T-helper 1 cell (primary cell): ENCODE results near the gene QRICH1.

Experiments used
- DNase-seq, 5 donors: peaks; one replicate each; pipeline ENCODE4 v3.0.0-alpha.2; 2012 to 2020

Gene QRICH1

DNA sequence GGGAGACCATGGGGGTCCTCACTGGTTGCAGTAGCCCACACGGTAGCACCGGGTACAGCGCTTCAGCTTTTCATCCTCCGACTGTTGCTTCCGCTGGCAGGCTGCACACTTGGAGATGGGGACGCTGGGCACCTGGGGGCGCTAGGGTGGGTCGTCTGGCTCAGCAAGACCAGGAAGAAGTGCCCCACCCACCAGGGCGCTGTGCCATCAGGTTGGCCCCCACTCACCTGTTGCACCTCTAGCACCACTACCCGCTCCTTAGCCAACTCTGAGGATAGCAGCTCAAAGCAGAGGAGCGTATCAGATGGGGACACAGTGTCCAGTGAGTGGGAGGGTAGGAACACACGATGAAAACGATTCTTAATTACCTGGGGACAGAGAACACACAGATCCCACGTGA is 18.4 kb upstream of the QRICH1 start:
- DNase-seq: no peak

DNA sequence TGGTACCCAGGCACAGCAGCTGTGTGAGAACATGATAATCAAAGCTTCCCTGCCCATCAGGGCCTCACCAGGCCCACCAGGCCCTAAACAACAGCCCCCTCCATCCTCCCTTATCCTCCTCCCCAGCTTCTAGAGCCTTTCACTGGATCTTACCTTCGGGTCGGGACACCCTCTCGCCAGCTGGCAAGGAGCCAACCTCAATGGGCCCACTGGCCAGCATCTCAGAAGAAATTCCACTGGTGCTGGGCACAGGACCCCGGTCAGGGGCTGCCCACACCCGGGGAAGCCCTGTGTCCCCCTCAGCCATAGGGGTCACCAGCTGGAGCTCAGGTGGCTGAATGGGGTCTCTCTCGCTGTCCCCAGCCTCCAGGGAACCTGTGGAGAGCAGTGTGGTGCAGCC is 17.5 kb upstream of the QRICH1 start:
- no peak for DNase-seq

DNA sequence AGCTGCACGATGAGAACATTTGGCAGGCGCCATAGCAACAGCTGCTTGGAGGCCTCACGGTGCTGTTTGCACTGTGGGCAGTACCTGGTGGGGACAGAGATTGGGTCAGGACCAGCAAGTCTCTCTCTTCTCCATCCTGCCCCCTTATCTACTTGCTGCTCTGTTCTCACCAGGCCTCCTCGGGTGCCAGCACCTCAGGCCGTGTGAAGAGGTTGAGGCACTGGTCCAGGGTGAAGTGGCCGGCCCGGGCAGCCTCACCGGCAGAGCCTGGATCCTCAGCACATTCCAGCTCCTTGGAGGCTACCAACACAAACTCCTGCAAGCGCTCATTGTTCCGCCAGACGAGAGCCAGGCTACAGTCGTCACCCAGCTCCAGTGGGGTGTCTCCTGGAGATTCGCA is 16.9 kb upstream of the QRICH1 start:
- DNase-seq: no peak

DNA sequence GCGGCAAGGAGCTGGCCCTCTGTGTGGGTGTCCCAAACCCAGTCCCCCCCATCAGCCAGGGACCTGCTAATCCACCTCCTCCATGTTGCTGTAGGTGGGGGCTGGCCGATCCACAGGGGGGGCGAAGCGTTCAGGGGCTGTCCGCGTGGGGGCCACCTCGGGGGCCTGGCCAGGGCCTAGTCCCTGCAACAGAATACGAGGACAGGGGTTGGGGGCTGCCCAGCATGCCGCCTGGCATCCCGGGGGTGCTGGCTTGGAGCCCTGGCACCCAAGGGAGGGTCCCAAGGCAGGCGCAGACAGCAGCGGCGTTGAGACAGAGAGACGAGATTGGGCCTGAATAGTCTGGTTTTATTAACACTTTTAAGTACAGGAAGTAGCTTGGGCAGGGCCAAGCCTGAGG is 14.5 kb upstream of the QRICH1 start:
- no peak for DNase-seq

DNA sequence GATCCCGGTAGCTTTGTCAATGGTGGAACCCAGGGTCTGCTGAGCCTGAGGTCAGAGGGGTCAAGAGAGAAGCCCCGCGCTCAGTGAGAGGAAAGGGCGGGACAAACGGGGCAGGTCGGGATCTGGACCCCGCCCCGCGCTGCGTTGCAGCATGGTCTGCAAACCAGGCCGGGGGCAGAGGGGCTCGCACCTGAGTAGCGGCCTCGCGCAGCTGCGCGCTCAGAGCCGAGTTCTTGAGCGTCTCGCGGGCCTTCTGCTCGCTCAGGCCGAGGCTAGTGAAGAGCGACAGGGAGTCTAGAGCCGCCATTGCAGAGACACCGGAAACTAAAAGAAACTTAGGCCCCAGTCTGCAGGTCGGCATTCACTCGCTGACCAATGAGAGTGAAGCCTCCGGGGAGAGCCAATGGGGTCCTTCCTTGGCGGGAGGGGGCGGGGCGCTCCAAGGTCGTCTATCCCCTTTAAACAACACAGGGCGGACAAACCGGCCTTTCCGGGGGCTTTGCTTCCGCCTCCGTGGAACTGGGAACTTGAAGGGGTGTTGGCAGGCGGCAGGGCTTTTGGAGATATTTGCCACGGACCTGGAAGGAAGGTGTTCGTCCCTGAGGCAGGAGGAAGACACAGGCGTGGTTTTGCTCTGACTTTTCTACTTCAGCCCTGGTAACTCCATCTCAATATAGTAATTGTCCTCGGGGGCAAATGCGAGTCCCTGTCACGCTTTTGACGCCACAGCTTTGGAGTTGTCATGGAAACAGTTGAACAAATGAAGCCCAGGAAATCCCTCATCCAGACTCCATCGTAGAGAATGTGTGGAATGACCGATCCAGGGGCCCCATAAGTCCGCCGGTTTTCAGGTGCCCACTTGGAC is 10.8 kb upstream of the QRICH1 start, which contains the start of gene QARS1:
Gene QARS1, minus strand, starts transcription at position 331 of the 865 bp plus-strand sequence. Its CDS starts 24 bp downstream, at position 307.
- DNase-seq: peak; percentile 75 to 88 (median 82)

DNA sequence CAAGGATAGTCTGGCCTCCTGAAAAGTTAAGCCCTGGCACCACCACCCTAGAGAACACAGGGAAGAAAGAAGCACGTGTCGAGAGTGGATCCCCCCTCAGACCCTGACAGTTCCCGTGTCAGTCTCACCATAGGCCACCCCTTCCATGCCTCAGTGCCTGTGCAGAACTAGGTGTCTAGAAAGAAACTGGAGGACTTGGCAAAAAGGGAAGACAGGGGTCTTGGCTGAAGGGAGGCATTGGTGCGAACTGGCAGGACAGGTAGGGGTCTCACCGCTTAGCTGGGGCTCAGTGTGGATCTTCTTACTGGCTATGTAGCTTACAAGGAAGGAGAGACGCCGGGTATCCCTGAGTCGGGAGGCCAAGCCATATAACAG is 10.2 kb upstream of the QRICH1 start:
- no peak for DNase-seq

DNA sequence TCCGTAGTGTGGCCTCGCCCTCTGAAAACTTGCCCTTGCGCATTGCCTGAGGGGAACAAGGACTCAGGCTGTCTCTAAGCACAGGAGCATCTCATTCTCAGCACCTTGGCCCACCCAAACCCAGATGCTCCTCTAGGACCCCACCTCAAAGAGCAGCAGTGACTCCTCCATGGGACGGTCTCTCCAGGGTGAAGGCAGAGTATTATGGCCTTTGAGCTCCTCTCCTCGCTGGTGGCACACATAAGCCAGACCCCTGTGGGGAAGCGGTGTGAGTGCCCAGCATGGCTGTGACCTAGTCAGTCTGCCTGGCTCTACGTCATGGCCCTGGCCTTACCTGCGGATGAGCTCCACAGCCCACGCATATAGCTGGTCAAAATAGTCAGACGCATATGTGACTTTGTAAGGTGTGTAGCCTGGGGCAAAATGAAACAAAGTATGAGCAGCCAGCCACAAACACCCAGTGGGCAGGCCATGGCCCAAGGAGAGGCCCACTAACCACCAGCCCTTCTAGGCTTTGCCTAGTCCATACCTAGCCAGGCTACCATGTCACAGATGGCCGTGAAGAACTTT is 6.3 kb upstream of the QRICH1 start:
- no peak for DNase-seq

DNA sequence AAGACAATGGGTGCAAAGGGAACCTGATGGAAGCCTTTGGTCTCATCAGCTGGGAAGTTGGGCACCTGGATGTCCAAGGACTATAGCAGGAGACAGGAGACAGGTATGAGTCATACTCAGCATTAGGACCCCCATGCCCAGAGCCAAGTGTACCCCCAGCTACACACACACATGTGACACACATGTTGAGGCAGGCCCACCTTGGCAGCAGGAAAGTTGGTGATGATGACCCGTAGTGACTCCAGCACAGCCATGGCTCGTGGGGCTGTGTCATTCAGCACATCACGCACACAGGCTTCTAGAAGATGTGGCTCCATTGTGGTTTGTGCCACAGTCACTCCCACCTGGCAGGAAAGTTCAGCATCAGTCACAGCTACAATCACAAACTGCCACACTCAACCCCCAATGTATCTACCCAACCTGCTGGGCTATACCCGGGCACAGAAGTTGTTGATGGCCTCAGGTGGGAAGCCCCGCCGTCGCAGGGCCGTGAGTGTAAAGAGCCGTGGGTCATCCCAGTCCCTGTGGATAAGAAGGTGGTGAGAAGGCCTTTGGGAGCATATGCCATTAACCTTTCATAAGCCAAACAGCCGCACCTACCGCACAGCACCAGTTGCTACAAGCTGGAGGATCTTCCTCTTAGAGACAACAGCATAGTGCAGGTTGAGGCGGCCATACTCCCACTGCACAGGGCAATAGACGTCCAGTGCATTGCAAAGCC is 5.2 kb upstream of the QRICH1 start:
- no peak for DNase-seq

DNA sequence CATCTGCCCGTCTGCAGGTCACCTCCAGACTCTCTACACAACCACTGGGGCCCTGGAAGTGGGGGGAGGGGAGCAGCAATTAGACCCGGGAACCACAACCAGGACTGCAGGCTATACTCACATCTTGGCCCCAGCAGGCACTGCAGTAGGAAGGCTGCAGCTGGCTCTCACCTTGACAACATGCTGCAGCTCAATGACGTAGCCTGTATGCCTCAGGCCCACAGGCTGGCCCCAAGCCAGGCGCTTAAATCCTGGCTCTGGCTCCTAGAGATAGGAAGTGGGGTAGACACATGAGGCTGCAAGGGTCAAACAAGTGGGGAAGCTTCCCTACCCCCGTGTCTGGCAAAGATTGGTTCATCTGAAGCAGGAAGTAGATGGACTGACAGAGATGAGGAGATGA is 4.6 kb upstream of the QRICH1 start:
- no peak for DNase-seq

DNA sequence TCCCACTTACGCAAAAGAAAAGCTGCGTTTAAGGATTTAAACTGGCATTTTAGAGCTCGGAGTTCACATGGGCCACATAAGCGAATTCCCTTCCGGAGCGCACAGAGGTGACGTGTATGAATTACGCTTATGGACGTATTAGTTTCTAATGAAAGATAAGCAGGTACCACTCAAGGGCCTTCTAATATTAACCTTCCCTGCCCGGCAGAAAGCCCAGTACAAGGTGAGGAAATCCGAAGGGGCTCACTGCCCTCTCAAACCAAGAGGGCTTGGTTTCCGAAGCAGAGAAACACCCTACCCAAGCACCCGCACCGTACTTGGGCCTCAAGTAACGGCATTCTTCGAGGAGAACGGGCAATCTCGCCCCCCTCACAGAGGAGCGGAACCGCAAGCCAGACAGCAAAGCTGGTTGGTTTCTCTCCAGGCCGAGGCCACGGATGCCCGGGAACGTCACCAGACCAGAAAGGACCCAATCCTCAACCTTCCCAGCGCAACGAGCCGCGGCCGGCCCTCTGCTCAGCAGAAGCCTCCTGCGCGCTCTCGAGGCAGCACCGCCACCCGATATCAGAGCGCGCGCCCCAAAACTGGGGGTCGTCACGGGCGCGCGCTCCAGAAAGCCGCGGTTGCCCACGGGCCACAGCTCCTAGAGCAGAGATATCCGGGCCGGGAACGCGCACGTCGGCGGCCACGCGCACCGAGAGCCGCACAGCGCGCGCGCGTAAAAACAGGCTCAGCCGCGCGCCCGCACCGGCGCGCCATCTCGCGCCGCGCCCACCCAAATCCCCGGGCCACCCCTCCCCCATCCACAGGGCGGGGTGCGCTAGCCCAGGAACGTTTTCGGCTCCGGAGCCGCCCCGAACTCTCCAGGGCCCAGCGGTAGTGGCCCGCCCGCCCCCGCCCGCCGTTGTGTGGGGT is 676 bp downstream of the QRICH1 start:
- DNase-seq: peak; percentile 60 to 86 (median 71)

DNA sequence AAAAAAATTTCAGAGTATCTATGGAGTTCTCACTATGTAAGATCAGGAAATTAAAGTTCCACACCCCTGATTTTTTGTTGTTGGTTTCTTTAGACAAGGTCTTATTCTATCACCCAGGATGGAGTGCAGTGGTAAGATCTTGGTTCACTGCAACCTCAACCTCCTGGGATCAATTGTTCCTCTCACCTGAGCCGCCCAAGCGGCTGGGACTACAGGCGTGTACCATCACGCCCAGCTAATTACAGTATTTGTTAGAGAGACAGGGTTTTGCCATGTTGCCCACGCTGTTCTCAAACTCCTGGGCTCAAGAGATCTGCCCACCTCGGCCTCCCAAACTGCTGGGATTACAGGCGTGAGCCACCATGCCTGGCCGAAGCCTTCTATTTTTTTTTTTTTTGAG is 12.4 kb downstream of the QRICH1 start:
- DNase-seq: no peak

DNA sequence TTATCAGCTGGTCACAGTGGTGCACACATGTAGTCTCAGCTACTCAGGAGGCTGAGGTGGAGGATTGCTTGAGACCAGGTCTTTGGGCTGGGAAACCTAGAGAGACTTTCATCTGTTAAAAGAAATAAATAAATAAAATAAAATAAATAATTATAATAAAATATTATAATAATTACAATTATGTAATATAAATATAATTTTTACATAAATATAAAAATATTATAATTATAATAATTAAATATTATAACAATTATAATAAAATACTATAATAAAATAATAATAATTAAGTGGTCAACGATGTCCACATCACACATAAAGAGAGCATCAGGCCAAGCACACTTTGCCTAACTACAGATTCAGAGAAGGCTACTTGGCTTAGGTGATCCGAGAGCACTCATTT is 14.6 kb downstream of the QRICH1 start:
- DNase-seq: no peak

DNA sequence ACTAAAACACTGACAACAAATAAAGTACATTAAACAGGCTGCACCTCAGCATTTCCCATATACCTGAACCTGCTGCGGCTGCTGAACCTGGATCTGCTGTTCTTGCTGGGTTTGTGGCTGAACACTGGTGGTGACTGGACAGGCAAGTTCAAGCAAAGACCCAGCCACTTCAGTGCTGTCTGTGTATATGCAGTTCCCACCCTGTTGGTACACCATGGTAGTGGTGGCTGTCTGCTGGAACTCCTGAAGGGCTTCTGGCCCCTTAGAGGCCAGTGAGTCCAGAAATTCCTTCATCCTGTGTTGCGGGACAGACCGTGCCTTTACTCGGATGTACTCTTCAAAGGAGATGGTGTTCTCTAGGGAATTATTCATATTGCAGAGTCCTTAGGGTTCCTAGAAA is 17.2 kb downstream of the QRICH1 start:
- DNase-seq: no peak

DNA sequence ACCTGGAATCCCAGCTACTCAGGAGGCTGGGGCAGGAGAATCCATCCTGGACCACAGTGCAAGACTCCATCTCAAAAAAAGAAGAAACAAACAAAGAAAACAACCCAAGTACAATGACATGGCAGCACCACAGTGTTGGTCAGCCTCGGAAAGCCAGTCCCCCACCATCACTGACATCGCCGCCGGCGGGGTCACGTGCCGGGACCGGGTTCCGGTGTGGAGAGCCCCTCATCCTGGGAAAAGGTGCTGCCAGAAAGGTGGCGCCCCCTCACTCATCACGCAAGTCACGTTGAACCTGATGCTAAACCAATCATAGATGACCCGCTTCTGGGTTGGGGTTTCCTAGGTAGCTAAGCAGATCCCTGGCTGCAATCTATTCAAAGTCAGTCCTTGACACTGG is 17.8 kb downstream of the QRICH1 start:
- no peak for DNase-seq

DNA sequence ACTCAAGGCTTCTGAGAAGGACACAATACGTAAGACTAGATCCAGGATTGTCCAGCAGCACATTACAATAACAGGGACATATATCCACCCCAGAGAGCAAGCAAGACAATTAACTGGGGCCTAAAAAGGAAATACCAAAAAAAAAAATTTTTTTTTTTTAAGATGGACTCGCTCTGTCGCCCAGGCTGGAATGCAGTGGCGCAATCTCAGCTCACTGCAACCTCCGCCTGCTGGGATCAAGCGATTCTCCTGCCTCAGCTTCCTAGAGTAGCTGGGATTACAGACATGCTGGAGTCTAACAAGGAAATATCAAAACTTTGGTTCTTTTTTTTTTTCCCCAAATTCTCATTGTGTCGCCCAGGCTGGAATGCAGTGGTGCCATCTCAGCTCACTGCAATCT is 35.9 kb downstream of the QRICH1 start:
- no peak for DNase-seq

DNA sequence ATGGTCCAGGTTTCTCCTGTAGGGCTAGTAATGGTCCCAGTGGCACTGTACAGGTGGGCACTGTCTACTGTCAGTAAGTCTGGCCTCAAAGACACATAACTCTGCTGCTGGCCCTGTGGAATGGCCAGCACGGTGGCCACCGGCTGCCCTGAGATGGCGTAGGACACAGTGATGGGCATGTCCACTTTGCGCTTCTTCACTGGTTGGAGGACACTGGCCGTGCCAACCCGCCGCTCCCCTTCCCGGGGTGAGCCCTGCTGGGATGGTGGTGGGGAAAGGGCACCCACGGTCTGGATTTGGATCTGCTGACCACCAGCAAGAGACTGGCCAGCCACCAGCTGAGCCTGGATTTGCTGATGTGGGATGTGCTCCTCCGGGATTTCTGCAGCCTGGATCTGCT is 36.6 kb downstream of the QRICH1 start:
- DNase-seq: no peak

DNA sequence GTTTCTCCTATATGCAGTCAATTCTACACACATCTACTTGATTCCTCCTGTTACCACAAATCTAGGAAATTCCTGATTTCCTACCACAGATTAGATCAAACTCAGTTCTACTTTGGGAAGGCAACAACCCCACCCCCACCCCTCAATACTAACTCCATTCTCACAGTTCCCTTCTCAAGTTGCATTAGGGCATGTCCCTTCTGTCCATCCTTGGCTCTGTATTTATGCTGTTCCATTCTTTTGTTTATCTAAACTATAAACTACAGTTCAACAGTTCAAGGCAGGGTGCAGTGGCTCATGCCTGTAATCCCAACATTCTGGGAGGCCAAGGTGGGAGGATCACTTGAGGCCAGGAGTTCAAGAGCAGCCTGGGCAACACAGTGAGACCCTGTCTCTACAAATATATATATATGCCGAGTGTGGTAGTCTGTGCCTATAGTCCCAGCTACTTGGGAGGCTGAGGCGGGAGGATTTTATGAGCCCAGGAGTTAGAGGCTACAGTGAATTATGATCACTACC is 39.5 kb downstream of the QRICH1 start:
- no peak for DNase-seq

DNA sequence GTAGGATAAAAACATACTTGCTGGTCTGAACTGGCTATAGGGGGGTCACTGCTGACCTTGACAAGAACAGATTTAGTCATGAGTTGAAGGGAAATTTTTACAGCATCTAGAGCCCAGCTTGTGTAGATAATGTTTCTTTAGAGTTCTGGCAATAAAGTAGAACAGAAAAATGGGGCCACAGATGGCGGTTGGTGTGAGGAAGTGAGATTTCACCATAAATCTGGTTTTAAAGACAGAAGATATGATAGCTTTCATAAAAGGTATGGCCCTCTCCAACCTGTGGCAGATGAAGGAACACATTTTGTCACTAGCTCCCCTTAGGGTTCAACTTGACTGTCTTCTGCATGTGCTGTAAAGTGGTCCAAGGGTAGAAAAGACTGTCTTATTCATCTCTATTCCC is 40.3 kb downstream of the QRICH1 start:
- DNase-seq: no peak

DNA sequence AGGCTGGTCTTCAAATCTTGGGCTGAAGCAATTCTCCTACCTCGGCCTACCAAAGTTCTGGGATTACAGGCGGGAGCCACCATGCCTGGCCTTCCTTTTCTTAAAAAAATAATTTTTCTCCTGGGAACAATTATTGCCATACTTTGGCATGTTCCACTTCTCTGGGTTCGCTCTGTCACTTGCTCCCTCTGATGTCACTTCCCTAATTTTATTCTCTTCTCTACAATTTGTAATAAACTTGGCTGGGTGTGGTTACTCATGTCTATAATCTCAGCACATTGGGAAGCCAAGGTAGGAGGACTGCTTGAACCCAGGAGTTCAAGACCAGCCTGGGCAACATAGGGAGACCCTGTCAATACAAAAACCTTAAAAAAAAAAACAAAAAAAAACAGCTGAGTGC is 58.6 kb downstream of the QRICH1 start:
- no peak for DNase-seq

DNA sequence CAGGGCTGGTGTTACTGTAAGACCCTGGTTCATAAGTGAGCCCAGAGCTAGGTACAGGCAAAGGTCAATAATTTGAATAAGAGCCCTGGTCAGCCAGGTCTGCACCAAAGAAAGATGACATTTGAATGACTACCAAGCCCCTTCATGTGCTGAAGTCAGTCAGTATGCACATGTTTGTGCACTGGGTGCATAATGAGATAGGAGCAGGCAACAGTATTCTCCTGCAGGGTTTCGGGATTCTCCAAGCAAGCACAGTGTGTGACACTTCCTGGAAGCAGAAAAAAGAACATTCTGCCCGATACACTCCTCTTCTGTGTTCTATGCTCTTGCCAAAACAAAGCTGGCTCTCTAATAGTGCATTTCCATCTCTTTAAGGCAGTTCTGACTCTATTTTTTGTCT is 59.2 kb downstream of the QRICH1 start:
- no peak for DNase-seq

DNA sequence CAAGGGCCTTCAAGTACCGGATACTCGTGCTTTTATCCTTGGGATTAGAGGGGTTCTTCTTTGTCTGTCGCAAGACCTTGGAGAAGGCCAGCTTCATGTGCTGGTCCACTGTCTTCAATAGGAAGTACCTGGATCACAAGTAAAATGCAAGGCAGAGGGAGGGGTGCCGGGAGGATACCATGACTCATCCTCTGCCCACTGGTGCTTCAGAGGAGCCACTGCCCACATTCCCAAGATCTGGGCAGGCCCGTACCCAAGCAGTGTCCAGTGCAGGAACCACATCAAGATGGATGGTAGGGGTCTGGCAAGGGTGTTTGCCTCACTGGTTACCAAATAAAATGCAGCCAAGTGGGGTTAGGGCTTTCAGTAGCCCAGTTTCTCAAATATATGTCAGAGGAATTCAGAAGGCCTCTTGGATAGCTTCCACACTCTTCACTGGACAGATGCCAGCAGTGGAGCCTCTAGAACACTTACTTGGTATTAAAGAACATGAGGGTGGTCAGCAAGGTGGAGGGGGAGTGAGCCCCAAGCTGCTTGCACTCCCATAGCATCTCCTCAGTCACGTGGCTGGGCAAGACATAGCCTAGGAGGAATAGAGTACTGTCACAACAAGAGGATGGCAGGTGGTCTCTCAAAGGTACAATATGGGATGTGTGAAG is 61.1 kb downstream of the QRICH1 start:
- no peak for DNase-seq

DNA sequence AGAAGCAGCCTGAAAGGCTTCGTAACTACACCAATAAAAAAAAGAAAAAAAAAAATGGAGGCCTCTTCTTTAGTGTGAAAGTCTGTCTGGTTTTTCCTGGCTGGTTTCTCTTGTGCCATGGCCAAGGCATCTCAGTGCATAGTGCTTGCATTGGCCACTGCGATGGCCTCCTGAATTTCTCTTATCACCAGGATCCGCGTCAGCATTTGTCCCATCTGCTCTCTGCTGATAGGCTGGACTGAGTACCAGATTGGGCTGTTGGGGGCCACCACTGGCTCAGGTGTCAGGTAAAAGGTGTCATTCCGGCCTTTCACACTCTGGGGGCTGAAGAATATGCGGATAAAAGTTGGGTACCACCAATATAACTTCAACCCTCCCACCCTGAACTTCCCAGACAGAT is 63.5 kb downstream of the QRICH1 start:
- DNase-seq: no peak
